Measurements from ENCODE around the gene CGGBP1. TPM values are rescaled to one million over a fixed set of nuclear protein-coding genes. Genes with fewer than 3 reads are reported as not detected.

The CGGBP1 gene
- total RNA-seq, 1 donor from 2014 or later = 180 TPM

- H3K36me3 Mint-ChIP-seq = no peaks in the 10 kb centered on the region
- Histone ChIP-seq H3K27ac (no peak overlapping the region), H3K4me2 (no peak overlapping the region), H4K20me1 (ENCODE audit: low read depth) (no peaks in the 10 kb centered on the region), H3K36me3 (no peaks in the 10 kb centered on the region), H3K4me1 (no peaks in the 10 kb centered on the region), H2AFZ (replicated peaks) (no peak overlapping the region), H3K27me3 (no peaks in the 10 kb centered on the region), H3K9me3 (ENCODE audit: low read depth) (no peaks in the 10 kb centered on the region), H3K79me2 (ENCODE audit: low read depth) (no peaks in the 10 kb centered on the region), H3K4me3 (no peak overlapping the region), H3F3A (ENCODE audit: low read depth) (no peaks in the 10 kb centered on the region), H3K9ac (no peak overlapping the region)
- peak; percentile 52 for DNase-seq (ENCODE audit: low spot score)
- H3K4me1 Mint-ChIP-seq = no peaks in the 10 kb centered on the region
- no peak overlapping the region for H3K4me3 Mint-ChIP-seq
- no peaks in the 10 kb centered on the region for H3K9me3 Mint-ChIP-seq
- TF ChIP-seq CTCF (IDR thresholded peaks at IDR 0.05) (peak; percentile 84), EZH2 (IDR thresholded peaks at IDR 0.05) (no peak), EZH2phosphoT487 (IDR thresholded peaks at IDR 0.05) (no peak)
- H3K27me3 Mint-ChIP-seq (ENCODE audit: insufficient read depth, low read depth) = no peaks in the 10 kb centered on the region
- H3K27ac Mint-ChIP-seq = no peak overlapping the region
Observed at GRCh38 chr3:88003115-88003755, 55.6 kb downstream of the CGGBP1 start.

GRCh38 chr3:88002448-88002847 is 56.4 kb downstream of the CGGBP1 start:
- Mint-ChIP-seq H3K4me1 (no peaks in the 10 kb centered on the region), H3K36me3 (no peaks in the 10 kb centered on the region), H3K27me3 (ENCODE audit: insufficient read depth, low read depth) (no peaks in the 10 kb centered on the region), H3K4me3 (no peak overlapping the region), H3K27ac (no peak overlapping the region), H3K9me3 (no peaks in the 10 kb centered on the region)
- Histone ChIP-seq H3K4me2 (no peak overlapping the region), H3K27ac (no peak overlapping the region), H4K20me1 (ENCODE audit: low read depth) (no peaks in the 10 kb centered on the region), H3K4me3 (no peak overlapping the region), H3K9ac (no peak overlapping the region), H3K36me3 (no peaks in the 10 kb centered on the region), H3F3A (ENCODE audit: low read depth) (no peaks in the 10 kb centered on the region), H3K9me3 (ENCODE audit: low read depth) (no peaks in the 10 kb centered on the region), H3K4me1 (no peaks in the 10 kb centered on the region), H2AFZ (replicated peaks) (no peak overlapping the region), H3K27me3 (no peaks in the 10 kb centered on the region), H3K79me2 (ENCODE audit: low read depth) (no peaks in the 10 kb centered on the region)
- TF ChIP-seq CTCF (IDR thresholded peaks at IDR 0.05) (no peak), EZH2 (IDR thresholded peaks at IDR 0.05) (no peak), EZH2phosphoT487 (IDR thresholded peaks at IDR 0.05) (no peak)
- DNase-seq (ENCODE audit: low spot score) = no peak

Other genes with a start within 250 kb of the CGGBP1 start
- gene ZNF654, start 250 bp upstream of the CGGBP1 start, total RNA-seq (ENCODE audit: low replicate concordance) = 9.8 and 18.9 TPM in 2 replicates
- 40.8 and 61.6 TPM in 2 replicates for gene C3orf38, start 91.0 kb upstream of the CGGBP1 start, total RNA-seq (ENCODE audit: low replicate concordance)

All from neural progenitor cell (in vitro differentiated cells).